H54 (cell line): ENCODE data around the gene PIK3CD.

Source experiments
- DNase-seq: peaks from one replicate; pipeline ENCODE4 v3.0.0; 2011; ENCODE audit warnings: low spot score, mixed read lengths; ENCODE audit not compliant: insufficient read length
- FAIRE-seq: peaks from 3 replicates; lab custom pipeline; 2011; peaks lifted over from hg19 to GRCh38; lab: Jason Lieb, UNC
- POLR2A ChIP-seq: IDR thresholded peaks from 2 replicates; pipeline ENCODE4 v1.6.1; 2011; ENCODE audit warnings: low read depth, mild to moderate bottlenecking, low read length

PIK3CD gene

DNA sequence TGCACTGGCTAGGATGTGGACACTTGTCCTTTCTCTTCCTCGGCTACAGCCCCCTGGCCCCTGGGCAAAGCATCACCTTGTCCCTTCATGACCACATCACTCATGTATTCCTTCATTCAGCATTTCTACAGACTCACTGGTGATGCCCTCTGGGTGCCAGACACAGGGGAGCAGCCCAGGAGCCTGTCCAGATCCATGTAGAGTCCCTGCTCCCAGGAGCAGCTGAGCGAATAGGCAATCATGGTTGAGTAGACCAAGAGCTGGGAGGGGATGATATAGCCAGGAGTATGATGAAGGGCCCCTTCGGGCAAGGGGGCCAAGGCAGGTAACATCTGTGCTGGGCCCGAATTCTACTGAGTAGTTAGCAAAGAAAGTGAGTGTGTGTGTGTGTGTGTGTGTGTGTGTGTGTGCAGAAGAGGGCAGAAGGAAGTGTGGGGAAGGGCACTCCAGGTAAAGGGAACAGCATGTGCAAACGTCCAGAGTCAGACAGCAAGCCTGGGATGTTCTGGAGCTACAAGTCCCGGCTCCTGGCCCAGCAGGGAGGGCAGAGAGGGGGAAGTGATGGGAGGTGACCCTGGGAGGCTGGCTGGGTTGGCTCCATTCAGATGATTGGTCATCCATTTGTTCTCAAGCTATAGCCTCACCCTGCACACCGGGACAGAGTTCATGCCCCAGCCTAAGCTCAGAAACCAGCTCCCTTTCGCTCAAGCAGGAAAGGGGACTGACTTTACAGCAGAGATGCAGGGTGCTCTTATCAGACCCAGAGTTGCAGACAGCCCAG is 21.0 kb upstream of the PIK3CD start:
- DNase-seq (no peak), FAIRE-seq (no peak)
- no peak for TF ChIP-seq POLR2A

DNA sequence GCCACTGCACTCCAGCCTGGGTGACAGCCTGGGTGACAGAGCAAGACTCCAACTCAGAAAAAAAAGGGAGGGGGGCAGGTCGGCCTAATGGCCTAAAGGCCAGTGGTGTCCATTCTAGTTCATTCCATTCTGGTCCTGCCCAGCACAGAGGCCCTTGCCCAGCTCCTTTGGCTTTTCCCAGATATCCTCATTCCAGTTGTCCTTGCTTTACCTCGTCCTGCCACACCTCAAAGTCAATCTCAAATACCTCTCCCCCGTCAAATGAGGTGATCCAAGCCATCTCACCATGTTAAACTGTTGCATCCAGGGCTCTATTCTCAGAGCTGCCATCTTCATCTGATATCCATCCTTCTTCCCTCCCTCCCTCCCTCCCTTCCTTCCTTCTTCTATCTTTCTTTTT is 19.9 kb upstream of the PIK3CD start:
- FAIRE-seq = no peak
- no peak for DNase-seq
- no peak for TF ChIP-seq POLR2A

DNA sequence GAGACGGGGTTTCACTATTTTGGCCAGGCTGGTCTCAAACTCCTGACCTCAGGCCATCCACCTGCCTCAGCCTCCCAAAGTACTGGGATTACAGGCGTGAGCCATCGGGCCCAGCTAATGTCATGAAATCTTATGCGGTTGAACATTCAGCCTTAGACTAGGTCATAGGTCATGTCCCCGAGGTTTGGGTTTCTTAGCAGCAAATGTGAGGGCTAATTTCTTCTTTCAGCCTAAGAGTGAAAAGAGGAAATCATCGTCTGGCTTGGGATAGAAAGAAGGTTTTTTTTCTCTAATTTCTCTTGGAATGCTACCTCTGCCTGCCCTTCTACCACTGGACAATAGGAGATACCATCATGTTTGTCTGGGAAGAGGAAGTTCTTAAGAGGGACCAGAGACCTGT is 18.0 kb upstream of the PIK3CD start:
- no peak for DNase-seq
- TF ChIP-seq POLR2A = no peak
- no peak for FAIRE-seq

DNA sequence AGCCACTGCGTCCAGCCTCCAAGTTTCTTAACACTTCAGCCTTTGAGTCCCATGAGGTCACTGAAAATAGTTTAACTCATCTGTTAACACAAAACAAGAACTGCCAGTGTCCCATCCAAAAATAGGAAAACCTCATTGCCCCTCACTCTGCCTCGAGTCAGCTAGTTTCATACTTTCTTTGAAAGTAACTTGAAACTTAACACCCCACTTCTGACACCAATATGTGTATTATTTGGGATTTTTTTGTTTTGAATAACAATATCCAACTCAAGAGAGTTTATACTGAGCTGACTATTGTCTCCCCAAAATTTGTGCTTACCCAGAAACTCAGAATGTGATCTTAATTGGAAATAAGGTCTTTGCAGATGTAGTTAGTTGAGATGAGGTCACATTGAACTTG is 16.9 kb upstream of the PIK3CD start:
- FAIRE-seq (no peak), DNase-seq (no peak)
- TF ChIP-seq POLR2A = no peak

DNA sequence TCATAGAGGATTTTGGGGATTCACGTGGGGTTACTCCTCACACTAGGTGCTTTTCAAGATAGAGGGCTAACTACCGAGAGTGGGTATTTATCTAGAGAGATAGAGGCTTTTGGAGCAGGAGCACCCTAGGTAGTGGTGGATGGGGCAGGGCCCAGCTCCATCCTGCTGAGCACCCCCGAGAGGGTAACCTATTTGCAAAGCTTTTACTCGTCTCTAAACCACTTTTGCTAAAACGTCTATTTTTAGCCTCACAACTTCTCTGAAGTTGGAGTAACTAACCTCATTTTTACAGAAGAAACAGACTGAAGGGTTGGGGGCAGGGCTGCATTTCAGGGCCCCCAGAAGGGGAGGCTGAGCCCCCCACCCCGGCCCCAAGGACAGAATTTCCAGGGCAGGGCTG is 12.3 kb upstream of the PIK3CD start:
- DNase-seq (no peak), FAIRE-seq (no peak)
- TF ChIP-seq POLR2A = no peak

DNA sequence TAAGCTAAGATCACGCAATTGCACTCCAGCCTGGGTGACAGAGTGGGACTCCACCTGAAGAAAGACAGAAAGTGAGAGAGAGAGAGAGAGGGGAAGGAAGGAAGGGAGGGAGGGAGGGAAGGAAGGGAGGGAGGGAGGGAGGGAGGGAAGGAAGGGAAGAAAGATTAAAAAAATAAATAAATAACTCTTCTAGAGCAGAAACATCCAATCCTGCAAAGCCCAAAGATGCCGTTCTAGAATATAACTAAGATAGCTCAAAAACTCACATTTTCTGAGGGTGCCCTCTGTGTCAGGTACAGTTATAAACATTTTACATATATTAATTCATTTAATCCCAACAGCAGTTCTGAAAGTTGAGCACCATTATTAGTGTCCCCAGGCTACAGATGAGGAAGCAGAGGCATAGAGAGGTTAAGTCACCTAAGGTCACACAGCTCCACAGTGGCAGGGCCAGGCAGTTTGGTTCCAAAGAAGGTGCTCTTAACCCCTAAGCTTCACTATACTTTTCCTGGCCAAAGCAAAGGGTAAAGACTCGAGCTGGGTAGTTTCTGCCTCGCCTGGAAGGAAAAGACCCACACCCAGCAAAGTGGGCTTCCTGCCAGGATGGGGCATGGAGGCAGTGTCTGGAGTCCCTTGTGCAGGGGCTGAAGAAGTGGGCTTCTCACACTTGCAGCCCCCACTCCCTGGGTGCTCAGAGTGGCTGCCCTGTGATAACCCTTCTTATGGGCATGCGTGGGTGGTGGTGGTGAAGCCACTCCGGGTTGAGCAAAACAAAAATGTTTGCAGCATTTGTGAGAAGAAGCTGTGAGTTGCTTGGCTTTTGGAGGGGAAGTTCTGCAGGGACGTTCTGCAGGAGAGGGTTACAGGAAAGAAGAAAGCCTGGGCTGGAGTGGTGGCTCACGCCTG is 7.9 kb upstream of the PIK3CD start:
- TF ChIP-seq POLR2A = no peak
- no peak for FAIRE-seq
- no peak for DNase-seq

- no peak for DNase-seq
- no peak for FAIRE-seq
- no peak for TF ChIP-seq POLR2A
Observed at GRCh38 chr1:9646037-9646436, 5.5 kb upstream of the PIK3CD start.

- no peak for DNase-seq
- TF ChIP-seq POLR2A = no peak
- no peak for FAIRE-seq
Observed at GRCh38 chr1:9648171-9648570, 3.4 kb upstream of the PIK3CD start.

GRCh38 chr1:9649769-9650168 is 1.8 kb upstream of the PIK3CD start:
- DNase-seq (no peak), FAIRE-seq (no peak)
- no peak for TF ChIP-seq POLR2A

DNA sequence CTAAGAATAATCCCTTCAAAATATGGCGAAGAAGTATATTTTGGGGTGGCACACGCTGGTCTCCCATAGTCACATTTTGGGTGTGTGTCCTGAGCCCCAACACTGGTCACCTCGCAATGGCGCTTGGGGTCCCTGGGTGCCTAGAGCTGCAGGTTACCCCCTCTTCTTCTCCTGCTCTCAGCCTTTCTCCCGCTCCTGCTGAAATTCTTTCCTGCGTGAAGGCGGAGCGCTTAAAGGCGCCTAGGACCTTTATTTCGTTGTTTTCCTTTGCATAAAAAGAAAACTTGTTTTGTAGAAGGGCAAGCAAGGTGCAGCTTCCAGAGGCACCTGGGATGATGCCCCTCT is 339 bp upstream of the PIK3CD start:
- DNase-seq (no peak), FAIRE-seq (no peak)
- no peak for TF ChIP-seq POLR2A

GRCh38 chr1:9652379-9653209 is 1.1 kb downstream of the PIK3CD start:
- DNase-seq (no peak), FAIRE-seq (no peak)

DNA sequence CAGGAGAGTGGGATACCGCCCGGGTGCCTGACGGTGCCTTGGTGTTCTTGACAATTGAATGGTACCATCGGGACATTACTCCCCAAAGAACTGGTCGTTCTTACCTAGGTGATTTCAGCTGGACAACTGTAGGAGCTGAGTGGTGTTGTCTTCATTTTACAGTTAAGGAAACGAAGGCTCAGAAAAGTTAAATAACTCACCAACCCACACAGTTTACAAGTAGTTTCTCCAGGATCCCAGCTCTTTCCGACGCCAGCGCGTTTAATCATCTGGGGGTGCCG is 1.6 kb downstream of the PIK3CD start:
- DNase-seq = no peak
- TF ChIP-seq POLR2A = no peak
- no peak for FAIRE-seq

More at GRCh38 chr1:9652379-9653209, 1.1 kb downstream of the PIK3CD start:
- no peak for TF ChIP-seq POLR2A

- no peak for TF ChIP-seq POLR2A
Observed at GRCh38 chr1:9653491-9654050, 2.0 kb downstream of the PIK3CD start.

More at GRCh38 chr1:9653491-9654050, 2.0 kb downstream of the PIK3CD start:
- DNase-seq (no peak), FAIRE-seq (no peak)
